Limb (tissue), 2 donors: ENCODE results near the gene USP25.

Experiments used
- DNase-seq, 2 donors: peaks; one replicate each; pipeline ENCODE4 v3.0.0-alpha.2; 2016; ENCODE audit errors: extremely low spot score in 2 of 2

The USP25 gene

DNA sequence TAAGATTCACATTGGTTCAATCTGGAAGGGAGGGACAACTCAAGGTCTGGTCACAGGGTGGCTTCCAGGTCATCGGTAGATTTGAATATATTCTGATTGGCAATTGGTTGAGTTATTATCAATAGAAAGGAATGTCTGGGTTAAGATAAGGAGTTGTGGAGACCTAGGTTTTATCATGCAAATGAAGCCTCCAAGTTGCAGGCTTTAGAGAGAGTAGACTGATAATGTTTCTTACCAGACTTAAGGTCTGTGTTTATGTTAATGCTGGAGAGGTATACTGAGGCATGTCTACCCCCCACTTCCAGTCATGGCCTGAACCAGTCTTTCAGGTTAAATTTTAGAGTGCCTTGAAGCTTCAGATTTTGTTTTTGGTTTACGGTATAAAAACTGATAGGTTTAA lies 29.7 kb downstream of the USP25 start:
- no peak for DNase-seq

DNA sequence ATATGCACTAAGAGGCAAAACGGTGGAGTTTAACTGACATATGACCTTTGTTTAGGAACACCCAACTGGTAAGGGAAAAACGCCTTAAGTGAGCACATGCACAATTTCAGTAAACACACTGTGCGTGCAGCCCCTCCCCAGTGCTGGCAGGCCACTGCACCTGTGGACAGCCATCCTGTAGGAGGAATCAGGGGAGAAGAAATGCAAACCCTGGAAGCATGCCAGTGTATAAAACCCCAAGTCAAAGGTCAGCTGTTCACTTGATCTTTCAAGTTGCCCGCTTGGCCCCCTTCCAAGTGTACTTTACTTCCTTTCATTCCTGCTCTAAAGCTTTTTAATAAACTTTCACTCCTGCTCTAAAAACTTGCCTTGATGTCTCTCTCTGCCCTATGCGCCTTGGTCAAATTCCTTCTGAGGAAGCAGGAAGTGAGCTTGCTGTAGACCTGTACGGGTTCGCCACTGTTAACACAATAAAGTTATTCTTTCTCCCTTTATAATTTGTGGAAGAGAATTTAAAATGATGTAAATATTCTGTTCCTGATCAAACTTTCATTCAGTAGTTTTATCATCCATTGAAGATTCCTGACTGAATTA lies 31.8 kb downstream of the USP25 start:
- DNase-seq: no peak

DNA sequence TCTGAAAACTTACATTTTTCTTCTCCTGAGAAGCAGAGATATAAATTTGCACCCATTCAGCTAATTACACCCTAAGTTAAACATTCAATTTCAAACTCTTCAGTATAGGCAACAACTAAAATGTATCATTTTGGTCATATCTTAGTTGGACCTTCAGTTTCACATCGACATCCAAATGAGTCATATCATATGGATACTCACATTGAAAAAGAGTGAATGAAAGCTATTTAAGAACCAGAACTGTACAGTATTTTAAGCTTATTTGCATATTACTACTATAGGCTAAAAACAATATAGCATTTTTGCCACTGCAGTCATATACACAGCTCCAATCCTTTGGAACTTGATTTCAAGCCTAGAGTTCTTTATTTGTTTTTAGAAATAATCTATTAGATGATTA lies 33.6 kb downstream of the USP25 start:
- DNase-seq: no peak

DNA sequence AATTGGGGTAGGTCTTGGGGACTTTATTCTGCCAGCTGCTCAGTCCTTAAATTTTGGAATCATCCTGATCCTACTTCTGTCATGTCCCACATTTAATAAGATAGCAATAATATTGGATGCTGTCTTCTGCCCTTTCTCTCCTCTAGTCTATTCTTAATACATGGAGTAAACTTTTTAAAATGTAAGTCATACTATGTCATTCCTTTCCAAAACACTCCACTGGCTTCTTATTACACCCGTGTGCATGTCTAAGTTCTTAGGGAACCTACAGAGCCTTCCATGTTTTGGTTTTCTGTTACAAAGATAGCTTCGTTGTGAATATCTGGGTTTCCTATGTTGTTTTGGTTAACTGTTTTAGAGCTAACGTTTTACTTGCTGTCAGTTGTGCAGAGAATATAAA lies 35.1 kb downstream of the USP25 start:
- no peak for DNase-seq

DNA sequence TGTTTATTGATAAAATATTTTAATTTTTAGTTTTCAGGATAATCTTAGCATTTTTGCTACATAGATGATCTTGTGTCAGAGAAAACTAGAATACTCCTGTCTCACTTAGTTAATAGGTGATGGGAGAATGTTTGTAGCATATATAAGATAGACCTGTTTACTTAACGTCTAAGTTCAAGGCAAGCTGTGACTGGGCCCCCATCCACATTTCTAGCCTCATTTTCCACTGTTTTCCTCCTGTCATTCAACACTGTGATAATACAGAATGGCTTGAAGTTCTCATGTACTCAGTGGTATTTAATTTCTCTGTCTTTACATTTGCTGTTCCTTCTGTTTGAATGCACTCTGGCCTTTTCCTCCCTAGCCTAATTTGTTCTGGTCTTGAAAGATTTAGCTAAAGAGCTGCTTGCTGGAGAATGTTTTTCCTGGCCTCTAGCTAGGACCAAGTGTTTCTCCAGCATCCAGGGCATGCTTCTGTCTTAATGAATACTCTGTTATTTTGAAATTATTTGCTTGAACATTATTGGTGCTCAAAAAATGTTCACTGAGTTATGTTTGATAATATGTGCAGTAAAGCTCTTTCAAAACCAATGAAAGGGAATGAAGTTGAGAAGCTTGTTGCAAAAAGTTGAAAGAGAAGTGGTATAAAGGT lies 37.3 kb downstream of the USP25 start:
- no peak for DNase-seq

DNA sequence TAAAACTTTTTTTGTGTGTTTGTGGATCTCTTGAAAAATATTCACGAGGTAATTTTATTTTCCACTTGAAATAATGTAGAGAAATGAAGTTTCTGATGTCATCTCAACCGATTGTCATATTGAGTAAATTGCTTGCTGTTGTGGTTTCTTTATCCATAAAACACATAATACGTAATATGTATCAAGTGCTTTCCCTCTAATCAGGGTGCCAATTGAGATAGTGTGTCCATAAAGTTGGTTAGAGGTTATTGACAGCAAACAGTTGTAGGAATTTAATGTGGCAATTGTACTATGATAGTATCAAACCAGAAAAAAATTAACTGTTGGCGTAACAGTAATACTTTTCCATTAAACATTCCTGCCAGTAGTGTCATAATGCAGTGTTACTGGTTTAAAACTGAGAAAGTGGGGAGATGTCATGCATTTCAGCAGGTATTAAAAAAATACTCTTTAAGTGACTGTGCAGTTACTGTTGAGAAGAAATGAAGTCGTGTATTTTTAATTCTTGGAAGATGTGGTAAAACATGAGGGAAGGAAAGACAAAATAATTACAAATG lies 38.3 kb downstream of the USP25 start:
- no peak for DNase-seq

DNA sequence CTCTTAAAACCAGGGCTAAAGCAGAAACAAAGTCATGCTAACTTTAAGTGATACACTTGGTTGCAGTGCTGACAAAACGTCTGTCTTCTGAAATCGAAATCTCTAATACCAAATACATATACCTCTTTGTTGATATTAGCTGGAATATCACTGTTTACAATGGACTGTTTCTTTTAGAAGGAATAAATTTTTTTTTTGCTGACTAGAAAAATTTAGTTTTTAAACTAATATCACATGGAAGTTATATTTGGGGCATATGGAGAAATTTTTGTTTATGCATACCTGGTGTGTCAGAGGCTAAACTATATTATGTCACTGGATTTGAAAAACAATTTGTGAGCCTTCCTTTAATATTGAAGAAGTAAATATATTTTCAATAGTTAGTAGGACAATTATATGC lies 39.1 kb downstream of the USP25 start:
- DNase-seq: no peak

DNA sequence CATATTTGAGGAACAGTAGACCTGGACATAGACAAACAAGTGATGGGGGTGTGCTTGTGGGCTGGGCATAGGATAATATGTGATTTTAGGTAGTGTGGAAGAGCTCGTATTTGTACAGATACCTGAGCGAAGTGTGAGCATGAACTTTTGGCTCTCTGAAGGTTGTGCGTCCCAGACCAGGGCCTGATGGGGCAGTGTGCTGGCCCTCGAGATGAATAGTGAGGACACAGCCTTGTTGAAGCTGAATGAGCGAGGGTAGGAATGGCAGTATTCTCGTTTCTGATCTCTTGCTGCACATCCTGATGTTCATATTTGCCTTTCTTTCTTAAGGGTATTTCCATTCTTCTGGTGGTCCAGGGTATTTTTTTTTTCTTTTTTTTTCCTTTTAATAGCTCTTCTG lies 41.5 kb downstream of the USP25 start:
- DNase-seq: no peak

DNA sequence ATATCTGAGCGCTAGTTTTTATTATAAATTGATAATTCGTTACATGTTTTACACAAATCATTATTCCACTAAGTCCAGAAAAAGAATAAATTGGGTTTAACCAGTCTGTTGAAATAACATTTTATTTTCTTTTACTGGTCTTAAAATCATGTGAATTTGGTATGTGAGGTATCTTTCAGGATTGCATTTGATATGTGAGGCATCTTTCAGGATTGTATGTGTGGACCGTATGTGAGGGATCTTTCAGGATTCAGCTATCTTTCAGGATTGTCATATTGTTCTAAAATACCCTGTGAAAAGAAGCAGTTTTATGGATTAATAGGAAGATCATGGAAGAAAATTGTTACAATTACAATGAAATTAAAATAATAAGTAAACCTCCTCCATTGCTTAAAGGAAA lies 42.9 kb downstream of the USP25 start:
- no peak for DNase-seq

DNA sequence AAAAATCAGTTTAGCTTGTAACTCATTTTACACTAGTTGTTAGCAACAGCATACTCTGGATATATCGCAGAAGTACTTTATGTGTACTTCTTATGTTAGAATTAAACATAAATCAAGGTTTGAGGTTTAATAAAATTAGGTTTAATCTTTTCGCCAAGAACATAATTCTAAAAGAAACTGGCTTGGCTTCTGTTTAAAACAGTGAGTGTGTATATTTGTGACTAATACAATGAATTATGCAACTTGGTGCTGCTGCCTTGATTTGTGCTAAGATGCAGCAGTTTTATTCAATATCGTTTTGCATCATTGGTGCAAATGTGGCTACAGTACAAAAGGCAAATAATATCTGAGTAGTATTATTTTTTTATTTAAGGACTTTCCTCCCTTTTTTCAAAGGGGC lies 44.8 kb downstream of the USP25 start:
- no peak for DNase-seq

DNA sequence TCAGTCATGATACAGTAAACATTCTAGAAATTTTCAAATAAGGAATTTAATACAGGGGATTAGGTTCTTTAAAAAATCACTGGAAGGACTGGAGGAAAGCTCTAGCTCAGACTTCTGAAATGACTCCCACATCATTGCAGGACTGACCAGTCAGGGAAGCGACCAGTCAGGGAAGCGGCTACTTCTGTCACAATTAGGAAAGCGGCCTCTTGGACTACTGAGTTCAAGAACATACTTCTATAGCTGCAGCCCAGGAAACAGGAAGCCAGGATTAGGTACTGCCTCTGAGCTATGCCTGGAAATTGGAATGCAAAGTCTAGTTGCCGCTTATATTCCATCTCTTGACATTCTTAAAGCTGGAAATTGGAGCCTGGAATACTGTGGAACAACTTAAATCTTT lies 45.5 kb downstream of the USP25 start:
- no peak for DNase-seq

DNA sequence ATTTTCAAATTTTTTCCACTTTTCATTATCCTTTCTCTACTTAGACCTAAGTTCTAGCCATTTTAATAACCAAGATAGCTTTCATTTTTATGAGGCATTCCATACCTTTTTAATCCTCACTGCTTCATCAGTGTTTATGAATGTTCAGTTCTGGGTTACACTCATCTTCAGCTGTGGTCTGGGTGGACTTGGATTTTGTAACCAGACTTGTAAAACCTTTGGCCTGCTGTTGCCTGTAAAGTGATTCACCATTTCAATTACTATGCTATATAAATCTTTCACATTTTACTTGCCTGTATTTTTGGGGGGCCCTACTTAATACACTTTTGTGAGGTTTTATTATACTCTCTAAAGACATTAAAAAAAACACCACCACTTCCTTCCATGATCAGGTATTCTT lies 46.2 kb downstream of the USP25 start:
- no peak for DNase-seq

DNA sequence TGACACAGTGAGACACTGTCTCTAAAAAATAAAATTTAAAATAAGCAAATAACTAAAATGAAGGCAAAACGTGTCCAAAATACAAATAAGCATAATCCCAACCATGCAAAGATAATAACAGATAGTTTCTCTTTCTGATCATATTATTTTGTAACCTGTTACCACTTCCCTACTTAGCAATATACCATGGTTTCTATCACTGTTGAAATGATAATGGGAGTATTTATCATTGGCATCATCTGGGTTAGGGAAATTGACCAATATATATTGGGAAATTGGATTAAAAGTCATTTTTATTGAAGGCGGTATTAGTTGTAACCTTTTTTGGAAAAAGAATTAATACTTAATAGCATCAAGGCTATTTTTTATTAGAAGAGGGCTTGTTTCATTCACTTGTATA lies 47.0 kb downstream of the USP25 start:
- no peak for DNase-seq

DNA sequence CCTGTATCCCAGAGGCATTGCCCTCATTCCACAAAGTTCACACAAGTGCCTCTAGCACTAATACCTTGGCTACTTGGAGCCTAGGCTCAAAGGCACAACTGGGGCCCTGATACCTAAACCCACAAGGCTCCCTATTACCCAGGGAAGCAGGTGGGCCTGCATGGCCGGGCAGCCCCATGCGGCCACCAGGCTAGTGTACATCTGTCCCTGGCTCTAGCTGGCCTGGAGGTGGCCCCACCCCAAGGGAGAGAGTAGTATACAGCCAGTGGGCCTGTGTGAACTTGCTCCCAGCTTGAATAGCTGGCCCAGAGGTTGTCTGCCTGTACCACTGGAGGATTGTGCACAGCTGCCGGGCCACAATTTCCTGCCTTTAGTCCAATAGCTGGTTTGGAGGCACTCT lies 52.2 kb downstream of the USP25 start:
- no peak for DNase-seq

DNA sequence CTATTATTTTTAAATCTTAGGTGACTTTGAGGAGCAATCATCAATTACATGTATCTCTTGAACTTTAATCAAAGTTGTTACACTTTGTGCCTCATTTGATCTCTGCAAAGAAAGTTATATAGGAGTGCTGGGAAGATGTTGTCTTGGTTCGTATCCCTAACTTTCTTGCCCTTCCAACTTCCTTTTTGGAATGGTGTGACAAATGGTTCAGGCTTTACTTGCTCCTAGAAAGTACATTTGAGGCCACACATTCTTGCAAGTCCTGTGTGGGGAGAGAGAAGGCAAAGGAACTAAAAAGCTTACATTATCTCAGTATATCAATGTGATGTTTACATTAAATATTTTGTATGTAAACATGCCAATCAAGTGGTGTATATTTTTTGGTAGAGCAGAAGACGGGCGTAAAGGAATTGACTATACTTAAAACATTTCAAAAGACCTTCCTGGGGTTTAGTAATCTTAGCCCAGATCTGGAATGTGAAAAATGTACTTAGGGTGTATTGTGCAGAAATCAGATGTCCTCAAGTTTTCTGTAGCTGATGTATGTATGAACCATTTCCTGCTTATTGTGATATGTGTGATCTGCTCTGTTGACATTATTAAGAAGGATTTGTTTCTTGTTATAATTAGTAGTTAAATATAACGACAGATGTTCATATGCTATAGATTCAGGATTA lies 59.2 kb downstream of the USP25 start:
- DNase-seq: no peak

DNA sequence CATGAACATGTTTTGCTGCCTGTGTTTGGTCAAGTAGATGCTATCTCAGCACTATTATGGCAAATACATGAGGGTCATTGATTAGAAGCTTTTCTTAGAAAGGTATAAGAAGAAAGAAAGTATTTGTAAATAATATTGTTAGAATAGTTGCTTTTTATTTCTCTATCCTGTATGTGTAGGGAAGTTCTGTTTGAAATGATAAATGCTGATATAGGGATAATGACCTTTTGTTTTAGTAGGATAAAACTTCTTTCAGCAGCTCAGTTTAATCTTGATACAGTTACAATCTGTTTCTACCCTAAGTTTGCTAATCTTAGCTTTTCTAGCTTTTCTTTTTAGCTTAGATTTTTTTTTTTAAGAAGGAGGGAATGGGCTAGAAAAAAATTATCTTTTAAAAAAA lies 63.3 kb downstream of the USP25 start:
- DNase-seq: no peak

DNA sequence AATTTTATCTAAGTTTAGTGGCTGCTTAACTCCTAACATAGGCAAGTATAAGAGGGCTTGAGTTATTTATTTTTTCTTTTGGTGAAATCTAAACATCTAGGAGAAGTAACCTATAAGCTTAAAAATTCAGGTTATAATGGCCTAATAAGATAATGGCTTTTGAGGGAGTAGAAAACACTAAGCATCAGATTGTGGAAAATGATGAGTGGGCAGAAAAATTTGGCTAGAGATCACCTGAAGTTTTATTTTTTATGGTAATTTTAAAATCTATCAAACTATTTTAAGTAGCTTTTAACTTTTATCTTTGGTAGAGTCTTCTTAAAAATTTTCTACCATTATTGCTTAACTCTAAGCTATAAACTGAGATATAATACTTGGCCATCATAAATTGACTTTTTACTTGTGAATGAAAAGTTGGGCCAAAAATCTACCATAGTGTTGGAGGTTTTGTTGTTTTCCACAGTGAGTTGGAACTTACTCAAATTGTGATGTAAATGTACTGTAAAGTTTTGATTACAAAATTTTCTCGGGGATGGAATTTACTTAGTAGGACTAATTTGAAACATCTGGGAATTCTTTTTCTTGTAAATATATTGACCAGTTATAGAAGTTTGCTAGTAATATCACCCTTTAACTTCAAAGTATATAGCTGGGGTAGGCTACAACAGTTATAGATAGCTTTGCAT lies 63.9 kb downstream of the USP25 start:
- DNase-seq: no peak

DNA sequence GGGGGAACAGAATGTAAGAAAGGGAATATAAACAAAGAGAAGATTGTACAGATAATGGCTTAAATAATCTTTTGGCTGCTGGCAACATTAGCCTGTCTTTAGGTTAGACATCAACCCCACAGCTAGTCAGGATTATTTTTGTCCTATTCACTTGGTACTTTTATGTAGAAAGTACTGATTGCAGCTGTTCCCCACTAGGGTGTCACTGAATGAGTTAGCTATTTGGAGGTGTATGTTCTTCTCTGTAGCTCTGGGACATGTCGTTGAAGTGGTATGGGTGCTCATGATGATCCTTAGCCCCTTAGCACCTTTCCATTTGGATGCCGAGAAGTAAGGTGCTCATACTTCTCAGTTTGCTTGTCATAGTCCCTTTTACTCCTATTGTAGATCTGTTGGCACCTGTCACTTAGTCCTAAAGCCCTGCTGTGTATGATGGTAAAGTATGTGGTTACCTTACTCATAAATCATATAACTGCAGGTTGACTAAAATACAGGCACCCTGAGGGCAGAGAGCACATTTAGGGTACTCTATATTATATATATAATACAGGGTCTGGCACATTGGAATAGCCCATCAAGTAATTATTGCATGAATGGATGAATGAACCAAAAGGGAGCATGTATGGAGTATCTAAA lies 64.6 kb downstream of the USP25 start:
- DNase-seq: no peak

DNA sequence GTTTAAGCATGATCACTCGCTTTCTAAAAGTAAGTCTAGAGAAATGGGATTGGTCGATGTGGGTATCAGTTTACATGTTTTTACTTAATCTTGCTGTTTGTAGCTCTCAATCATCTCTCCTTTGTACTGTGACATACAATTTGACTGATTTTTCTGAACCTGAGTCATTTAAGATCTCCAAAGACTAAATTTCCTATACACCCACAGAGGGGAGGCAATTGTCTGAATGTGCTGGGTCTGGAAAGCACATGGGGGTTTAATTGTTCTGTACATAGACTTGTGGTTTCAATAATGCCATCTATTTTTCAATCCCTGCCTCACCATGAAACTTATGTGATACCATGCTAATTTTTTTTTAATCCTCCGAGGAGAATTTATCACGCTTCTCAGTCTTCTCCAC lies 65.8 kb downstream of the USP25 start:
- DNase-seq: no peak

DNA sequence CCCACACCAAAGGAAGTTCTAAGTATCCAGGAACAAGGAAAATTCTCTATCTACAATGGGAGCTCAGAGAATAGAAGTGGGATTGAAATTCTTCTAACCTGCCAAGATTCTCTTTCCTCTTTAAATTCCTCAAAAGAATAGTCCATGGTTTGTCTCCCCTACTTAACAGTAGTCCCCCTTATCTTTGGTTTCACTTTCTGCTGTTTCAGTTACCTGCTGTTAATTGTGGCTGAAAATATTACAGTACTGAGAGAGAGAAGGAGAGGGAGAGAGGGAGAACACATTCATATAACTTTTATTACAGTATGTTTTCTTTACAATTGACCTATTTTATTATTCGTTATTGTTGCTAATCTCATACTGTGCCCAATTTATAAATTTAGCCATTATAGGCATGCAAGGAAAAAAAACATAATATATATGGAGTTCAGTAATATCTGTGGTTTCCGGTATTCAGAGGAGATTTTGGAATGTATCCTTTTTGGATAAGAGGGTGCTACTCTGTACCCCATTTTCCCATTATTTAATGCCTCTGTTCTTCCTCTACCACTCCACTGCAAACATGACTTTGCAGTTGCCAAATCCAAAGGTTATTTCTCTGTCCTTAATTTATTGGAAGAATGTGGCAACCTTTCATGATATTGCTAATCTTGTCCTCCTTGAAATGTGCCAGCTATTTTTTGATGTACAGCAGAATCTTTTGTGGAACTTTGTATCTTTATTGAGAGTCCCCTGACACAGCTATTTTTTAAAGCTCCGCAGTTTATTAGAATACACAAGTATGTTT lies 68.0 kb downstream of the USP25 start:
- DNase-seq: no peak

DNA sequence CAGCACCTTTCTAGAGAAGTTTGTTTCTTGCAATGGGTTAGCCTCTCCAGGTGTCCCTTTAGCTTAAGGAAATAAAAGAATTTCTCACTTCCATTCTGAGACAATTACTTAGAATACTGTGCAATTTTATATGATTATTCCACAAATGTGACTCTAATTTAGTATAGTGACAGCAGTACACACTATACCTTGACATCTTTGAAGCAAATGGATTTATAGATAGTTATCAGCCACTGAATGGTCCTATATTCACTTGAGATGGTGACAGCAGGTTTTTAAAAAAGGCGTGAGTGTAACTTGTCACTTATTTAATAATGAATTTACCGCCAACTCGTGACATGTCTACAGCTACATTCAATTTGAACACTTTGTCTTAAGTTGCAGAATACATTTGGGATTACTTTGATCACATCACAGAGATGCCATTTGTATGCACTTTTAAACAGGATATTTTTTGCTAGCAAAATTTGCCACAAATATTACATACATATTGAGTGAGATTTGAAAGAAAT lies 71.6 kb downstream of the USP25 start:
- no peak for DNase-seq
